GM19395 (cell line): ENCODE data around the gene ZNF423.

Experiments
- ATAC-seq: cut with Tn5 transposase; IDR thresholded peaks from one replicate; pipeline ENCODE4 v1.9.1; 2021; ENCODE audit warnings: mild to moderate bottlenecking, moderate library complexity; ENCODE audit not compliant: unreplicated experiment

ZNF423 gene

DNA sequence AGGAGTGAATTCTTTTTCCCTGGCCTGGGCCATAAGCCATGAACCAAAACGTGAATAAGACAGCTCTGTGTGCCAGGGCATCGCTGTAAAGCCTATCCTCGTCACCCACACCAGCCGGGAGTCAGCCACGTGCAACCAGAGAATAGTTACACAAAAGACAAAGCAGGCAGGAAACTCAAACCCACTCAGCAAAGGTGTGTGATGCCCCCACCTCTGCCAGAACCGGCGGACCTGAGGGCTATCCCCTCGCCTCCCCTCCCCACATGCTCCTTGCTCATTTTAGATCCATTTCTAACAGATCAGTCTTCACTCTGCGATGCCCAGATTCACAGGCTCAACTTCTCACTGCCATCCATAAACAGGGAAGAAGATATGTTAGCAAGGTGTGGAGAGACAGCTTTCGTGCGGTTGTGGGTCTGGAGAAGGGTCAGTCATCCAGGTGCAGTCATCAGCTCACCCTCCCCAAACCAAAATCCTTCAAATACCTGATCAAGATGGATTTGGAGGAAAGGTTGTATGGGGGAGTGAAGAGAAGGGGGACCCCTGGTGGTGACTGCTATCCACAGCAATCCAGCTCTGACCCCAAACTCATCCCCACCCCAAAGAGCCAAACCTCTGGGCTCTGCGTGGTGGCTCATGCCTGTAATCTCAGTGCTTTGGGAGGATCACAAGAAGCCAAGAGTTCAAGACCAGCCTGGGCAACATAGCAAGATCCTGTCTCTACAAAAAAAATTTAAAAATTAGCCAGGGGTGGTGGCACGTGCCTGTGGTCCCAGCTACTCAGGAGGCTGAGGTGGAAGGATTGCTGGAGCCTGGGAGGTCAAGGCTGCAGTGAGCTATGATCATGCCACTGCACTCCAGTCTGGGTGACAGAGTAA lies 263.1 kb downstream of the ZNF423 start:
- no peak for ATAC-seq

DNA sequence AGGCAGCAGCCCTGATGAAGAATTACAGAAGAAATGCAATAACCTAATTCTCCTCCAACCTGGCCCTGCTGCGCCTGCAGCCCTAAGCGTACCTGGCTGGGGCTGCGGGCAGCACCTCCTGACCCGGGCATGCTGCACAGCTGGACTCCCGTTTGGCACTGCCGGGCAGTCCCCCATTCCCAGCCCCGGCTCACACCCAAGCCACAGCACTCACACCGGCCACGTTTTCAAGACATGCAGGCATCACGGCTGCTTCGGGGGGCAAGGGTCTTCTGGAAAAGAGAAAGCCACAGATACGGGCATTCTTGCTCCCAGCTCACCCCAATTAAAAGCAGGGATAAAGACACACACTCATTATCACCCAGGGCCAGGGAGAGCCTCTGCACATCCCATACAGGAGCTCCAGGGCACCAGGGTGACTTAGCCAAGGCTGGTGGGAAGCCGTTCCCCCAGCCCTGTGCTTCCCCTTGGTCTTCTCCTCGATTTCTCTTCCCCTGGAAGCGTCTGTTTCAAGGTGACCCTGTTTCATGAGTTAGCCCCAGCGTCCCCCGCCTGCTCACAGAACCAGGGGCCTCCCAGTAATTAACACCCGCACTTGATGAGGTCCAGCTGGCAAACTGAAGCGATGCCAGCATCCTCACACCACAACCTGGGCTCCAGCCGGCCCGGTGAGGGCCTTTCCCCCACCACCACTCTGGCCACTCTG lies 265.6 kb downstream of the ZNF423 start:
- no peak for ATAC-seq

DNA sequence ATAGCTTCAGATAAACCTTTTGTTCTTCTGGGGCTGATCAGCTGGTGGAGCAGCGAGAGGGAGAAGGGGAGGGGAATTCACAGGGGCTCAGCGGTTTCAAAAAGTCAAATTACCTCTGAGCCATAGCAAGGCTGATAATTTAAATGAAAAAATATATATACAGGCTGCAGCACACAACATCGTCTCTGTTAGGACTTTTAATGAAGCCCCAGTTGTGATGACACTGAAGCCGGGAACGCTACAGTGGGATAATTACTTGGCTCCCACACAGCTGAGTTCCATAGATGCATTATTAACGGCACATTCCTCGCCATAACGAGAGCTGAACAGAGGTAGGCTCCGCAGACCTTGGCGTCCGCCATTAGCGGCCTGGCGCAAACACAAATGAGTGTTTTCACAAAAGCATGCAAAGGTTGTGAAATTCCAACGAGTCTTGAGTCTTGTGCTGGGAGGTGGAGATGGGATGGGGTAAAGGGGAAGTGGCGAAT lies 266.3 kb downstream of the ZNF423 start:
- ATAC-seq, result no peak

DNA sequence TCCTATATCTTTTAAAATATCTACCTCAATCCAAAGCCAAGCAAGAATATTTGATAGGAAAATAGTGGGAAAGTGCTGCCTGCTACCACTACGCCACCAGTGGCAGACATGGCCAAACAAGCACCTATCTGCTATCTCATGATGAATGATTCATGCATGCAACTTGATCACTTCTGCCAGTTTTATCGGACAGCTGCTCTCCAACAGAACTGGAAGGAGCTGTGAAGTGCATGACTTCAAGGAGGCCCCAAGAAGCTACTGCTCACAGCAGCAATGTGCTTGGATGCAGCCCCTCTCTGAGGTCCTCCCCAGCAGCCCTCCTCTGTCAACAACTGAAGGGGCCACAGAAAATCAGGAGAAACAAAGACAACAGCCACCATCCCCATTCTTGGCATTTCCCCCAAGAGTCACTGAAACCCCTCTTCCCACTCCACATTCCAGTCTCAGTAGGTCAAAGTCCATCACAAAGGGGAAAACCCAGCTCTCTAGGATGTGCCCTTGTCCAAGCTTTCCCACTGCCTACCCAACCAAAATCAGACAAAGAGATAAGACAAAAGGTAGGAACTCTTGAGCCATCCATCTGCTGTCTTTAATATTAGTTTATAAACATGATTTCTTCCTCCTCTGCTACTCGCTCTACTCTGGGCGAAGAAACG lies 267.1 kb downstream of the ZNF423 start:
- ATAC-seq, result no peak

DNA sequence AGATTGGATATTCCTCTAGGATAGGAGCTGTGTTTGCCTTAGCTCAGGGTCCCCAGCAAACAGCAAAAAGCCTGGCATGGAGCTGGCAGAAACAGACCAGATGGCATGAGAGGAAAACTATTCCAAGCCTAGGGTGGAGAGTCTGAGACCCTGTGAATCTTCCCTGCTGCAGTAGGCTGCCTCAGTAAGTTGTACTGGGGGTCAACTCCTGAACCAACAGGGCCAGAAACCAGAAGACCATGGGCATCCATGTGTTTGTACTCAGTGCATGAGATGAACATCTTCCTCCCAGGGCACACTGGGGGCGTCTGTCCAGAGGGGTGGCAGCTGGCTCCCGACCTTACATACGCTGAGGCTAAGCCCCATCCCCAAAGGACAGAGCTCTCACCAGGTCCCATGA lies 267.9 kb downstream of the ZNF423 start:
- no peak for ATAC-seq

DNA sequence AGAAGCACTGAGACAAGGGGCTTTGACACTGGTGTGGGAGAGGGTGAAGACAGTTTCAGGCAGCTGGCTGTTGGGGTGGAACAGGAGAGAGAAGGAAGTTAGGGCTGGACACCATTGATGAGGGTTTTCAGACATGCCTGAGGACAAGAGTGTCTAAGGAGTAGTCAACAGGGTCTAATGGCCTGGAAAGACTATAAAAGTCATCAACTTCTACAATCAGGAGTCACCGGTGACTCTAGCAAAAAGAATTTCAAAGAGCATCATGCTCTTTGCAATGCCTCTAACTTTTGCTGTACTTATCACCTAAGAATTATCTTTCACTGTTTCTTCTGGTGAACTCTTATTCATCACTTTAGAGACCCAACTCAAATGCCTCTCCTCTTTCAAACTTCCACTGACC lies 268.4 kb downstream of the ZNF423 start:
- no peak for ATAC-seq

DNA sequence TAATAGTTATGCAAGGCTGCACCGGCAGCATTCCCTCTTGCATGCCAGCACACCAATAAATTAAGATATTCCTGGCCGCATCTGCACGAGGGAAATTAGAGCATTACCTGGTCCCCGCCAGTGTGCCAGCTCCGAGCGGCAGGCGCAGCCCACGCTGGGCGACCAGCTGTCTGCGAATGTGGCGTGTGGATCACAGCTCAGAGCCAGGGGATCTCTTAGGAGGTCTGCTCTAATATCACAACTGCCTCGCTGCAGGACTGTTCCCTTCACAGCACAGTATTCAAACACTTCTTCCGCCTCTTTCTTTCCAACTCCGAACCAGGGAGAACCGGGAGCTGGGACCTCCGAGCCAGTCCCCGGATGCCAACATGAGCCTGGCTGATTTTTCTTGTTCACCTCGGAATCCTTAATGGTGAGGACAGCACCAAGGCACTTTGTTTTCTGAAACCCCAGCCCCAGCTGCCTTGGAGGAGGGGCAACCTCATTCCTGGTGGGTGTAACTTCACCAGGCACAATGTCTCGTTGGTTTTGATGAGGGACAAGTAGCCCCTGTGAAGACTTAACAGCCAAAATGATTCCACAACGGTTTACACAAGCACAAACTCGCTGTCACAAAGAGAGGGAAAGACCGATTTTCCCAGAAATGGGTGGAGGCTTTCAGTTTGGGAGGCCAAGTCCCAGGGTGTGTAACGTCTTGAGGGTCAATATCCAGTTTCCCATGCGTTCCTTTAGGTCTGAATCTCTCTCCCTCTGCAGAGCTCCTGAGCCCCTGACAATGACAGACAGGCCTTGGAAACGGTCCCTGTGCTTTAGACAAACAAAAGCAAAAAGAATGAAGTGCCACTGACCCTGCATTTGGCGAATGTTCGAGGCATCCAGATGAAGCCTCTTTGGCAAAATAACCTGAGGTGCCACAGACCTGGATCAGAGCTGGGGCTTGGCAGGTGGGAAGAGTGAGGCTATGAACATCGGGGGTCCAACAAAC lies 269.2 kb downstream of the ZNF423 start:
- ATAC-seq, result no peak

DNA sequence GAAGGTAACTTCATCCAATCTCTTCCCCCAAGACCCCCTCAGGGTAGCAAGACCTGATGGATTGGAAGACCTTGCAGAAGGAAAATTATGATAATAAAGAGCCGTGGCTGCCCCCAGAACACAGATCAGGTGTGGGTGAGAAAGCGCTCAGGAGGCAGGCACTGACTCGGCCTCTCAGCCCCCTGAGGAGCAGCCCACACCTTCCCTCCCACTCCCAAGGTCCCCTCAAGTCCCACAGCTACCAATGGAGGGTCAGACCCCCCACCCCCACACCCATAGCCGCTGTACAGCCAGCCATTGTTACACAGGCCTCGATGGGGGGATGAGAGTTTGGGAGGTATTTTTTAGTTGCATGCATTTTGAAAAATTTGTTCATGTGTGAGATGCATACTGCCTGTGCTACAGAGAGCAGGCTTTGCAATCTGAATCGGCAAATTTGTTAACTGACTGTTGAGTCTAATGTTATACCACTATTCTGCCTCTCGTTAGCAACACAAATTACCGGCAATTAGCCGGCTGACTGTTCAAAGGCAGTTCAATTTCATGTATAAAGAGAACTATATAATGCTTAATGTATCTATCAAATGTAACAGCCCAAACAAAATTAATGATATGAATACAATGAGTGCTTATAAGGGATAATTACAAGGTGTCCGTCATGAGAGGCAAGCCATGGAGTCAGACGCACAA lies 270.6 kb downstream of the ZNF423 start:
- ATAC-seq, result no peak

DNA sequence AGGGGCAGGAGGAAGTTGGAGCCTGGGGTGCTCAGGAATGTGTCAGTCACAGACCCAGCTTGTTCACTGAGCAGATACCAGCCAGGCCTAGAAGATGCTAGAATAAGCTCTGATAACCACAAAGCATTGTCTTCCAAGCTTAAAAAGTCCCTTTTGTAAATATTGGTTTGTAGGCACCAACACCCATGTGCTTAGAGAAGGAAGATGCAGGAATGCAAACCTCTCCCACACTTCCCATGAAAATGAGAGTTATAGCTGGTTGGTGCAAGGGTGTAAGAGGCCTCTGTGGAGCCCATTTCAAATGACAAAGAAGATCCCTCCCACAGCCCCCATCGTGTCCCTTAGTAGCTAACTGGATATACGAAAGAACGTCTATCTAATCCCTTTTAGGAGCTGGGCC lies 272.0 kb downstream of the ZNF423 start:
- ATAC-seq, result no peak

DNA sequence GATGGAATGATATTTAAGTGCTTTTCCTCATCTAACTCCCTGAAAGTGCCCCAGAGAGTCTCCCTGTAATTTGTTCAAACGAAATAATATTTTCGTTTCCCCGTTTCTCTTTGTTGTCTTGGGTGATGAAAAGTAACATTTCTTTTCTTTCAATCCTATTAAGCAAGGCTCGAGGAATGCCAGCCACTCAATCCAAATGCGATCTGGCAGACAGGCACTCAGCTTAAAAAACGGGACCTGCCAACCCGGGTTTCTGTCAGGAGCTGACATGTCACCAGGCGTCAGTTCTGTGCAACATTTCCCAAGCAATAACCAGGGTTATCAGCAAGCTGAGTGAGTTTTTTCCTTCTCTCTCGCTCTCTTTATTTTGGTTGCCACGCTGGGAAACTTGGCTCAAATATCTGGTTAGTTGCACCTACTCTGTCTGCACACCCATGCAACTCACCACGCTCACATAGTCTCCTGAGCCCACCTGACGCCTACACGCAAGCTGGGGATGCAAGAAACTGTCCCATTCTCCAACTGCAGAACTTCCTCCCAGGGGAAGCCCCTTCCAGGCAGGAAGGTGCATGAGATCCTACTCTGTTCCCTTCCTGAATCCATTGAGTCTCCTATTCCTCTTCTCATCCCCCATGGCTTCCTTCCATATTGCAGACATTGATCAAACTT lies 274.1 kb downstream of the ZNF423 start:
- ATAC-seq, result no peak

DNA sequence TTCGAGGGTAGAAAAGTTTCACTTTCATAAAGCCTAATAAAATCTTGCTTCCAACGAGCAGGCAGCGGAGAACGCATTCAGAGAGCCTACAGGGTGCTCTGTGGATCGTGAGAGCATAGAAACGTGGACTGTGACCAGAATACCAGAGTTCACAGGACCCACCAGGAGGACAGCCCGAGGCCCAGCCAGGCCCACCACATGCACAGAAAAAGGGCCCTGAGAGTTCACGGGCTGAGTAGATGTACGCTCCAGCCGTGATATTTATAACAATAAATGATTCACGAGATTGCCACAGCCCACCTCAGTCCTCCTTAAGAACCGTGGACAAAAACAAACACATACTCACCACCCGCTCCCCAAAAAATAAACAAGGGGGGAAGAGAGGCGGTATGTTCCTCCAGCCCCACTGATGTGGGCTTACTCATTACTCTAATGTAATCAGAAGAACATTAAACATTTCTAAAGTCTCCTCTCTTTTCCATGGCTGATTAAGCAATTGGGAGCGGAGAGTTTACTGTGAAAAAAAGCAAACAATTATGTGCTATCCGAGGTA lies 275.1 kb downstream of the ZNF423 start:
- ATAC-seq, result no peak

DNA sequence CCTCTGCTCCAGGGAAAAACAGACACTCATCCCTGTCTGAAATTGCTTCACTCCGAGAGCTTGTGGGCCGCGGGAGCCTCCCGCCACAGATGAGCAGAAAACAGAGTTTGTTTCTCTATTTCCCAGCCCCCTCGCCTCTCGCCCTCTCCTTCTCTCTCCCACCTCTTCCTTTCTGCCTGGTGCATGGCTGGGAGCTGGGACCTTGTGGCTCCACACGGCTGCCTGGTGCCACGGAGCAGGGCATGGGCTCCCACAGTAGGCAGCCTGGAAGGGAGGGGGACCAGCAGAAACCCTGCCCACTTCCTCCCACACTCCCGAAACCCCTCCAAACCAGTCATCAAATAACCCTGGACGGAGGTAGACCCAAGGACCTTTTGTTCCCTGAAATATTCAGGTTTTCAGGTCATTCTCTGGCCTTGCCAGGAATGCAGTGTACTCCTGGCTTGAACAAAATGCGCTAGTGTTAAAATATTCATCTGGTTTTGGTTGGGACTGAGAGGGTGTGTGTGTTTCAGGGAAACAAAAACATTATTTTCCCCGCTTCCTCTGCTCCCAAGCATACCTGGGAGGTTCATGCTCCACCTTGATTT lies 277.4 kb downstream of the ZNF423 start:
- no peak for ATAC-seq

DNA sequence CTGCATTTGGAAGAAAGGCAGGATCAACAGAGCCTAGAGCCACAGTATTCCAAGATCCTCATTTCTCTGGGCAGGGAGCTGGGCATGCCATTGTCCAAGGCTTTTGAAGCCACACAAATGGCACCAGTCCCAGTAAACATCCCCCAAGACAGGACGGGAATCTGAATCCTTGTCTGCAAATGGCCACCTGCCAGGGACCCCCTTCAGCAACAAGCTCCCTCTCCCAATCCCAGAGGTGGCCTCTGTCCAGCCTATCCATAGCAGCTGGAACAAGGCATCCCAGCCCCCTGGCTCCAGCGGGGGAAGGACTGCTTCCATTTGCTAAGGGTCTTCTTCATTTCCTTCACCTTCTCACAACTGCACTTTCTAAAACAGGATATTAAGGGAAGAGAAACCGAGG lies 277.9 kb downstream of the ZNF423 start:
- ATAC-seq, result no peak

DNA sequence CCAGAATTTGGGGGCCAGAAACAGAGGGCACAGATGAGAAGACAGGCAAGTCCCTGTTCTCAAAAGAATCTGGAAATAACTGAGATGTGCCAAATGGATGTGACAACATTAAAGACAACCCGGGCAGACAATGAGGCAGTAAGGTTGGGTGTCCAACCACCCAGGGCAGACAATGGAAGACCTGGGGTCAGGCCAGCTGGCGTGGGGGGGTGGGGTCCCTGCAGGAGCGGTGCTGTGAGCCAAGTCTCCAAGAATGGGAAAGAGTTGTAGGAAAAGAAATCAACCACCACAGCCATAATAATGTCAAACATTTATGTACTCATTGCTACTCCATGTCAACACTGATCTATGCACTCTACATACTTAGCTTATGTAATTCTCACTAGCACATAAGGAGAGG lies 279.0 kb downstream of the ZNF423 start:
- no peak for ATAC-seq

DNA sequence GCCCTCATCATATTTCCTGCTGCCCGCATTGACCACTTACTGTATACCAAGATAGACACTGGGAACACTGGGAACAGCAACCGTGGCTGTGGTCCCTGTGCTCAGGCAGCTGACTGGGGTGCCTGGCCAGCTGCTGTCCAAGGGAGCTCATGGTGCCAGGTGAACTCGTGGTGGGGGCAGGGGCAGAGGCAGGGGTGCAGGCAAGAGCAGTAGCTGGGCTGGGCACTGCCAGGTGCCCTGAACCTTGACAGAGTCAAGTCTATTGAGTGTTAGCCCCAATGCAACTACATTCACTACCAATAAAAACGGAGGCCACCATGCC lies 279.8 kb downstream of the ZNF423 start:
- no peak for ATAC-seq

DNA sequence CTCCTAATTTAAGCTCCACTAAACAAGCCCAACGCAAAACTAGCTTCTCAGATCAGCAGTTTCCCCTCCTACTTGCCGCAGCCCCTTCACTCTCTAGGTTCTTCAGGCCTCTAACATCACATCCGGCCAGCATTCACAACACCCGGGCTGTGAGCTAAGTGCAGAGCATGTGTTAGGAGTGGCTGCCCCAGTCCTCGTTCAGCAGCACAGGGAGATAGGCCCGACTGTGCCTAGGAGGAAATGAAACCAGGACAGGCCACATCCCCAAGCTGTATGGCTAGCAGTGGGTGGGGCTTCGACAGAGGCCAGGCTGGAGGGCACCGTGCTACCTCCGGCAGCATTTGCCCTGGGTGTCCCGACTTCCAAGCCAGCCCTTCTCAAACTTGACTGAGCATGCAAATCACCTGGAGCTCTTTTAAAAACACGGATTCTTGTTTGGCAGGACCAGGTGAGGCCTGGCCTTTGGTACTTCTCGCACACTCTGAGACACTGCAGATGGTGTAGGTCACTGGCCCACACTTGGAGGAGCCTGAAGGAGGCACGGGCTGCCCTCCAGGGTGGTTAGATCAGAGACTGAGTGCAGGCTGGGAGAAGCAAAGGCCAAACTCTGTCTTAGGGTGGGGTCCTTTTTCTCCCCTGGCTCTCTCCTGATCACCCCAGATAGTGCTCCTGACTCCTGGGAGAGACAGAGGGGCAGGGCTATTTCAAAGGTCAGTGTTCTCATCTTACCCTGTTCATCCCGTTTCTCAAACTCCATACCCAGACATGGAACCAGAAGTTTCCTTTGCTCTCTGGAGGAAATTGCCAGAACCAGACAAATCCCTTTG lies 280.4 kb downstream of the ZNF423 start:
- ATAC-seq, result peak; percentile 99

DNA sequence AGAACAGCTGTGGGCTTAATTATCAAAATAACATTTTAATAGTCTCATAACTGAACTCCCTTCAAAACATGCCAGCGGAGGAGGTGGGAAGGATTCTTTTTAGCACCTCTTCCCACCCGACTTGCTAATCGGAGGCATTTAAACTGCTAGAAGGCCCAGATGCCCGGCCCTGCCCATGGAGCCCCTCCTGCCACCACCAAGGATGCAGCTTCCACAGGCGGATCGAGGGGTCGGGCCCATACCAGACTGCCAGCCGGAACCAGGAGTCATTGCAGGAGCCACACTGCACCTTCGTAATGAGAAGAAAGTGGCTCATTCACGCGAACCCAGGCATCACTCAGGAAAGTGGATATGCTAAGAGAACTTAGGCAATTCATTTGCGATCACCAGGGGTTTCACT lies 281.1 kb downstream of the ZNF423 start:
- no peak for ATAC-seq

DNA sequence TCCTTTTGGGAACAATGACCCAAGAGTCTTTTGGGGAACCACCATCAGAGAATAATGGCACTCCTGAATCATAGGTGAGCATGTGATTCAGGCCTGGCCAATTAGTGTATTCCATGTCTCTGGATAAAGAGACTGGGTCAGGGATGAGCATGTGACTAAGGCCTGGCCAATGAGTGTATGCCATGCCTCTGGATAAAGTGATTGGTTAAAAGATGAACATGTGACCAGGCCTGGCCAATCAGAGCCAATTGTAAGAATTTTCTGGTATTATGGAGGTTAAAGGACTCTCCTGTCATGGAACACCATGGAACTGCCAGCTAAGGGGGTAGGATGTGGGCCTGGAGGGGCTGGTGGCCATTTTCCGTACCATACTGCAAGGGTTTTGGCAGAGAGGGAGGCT lies 288.0 kb downstream of the ZNF423 start:
- ATAC-seq, result no peak
